CD4-positive, alpha-beta T cell treated with Interleukin-17A for 1 hour (primary cell): ENCODE results near the gene MORN5.

Source experiments
- DNase-seq: peaks from one replicate; pipeline ENCODE4 v3.0.0-alpha.2; 2020

The MORN5 gene

DNA sequence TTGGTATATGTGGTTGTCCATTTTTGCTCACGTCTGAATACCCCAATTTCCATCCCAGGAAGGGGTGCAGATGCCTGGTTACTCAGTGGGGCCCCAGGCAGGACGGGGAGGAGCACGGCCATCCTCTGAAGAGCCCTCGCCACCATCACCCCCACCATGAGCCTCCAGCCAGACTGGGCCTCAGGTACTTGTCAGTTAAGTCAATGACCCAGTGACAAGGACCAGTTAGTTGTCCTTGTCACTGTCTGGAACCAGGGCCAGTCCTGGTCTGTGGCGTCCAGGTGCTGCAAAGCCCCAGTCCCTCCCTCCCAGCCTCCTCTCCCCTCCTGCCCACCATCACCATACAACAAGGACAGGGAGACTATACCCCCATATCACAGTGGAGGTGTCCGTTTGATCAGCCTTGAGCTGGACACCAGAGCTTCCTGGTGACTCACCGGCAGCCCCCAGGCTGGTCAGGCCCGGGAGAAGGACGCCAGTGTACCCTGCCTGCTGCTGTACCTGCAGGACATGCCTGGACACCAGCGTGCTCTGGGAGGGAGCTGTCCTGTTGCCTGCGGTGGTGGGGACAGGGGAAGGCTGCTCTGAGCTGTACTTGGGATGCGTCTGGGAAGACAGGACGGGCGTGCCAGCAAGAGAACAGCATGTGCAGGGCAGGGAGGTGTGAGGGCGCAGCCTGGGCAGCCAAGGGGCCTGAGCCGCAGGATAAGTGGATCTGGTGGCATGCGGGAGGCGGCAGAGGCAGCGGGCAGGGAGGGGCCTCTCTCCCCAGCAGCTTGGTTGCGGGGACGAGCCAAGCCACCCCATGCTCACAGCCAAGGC lies 34.0 kb upstream of the MORN5 start:
- no peak for DNase-seq

DNA sequence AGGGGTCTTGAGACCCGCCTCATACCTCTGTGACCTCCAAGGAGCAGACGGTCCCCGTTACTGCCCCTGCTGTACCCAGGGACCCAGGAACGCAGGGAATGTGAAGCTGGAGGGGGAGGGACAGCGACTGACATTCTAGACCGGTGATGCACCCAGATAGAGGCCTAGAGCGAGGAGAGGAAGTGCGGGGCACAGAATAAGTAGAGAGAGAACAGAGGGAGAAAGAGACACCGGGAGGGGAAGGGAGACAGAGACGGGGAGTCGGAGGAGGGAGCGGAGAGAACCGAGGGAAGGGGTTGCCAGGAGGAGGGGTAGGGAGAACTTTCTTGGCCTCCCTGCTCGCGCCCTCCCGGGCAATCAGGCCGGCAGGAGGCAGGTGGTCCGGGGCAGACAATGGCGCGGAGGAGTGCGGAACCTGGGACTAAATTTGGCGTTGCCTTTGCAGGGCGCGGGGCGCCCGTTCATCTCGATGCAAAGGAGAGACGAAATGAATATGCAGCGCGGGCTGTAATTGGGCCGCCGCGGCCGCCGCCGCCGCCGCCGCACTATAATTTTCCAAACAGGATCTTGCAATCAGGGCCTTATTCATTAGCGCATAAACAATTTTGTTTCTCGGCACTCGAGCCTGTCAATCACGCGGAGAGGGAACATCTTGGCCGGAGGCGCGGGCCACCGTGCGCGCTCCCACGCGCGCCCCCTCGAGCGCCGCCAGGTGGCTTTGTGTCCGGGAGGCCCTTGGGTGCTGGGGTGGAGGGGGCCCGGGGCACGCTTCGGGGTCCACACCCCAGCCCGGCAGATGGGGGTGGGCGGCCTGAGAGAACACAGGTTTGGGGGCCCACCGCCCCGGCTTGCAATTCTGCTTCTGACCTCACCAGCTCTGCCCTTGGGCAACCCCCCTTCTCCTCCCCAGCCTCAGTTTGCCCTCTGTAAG lies 33.1 kb upstream of the MORN5 start:
- no peak for DNase-seq

DNA sequence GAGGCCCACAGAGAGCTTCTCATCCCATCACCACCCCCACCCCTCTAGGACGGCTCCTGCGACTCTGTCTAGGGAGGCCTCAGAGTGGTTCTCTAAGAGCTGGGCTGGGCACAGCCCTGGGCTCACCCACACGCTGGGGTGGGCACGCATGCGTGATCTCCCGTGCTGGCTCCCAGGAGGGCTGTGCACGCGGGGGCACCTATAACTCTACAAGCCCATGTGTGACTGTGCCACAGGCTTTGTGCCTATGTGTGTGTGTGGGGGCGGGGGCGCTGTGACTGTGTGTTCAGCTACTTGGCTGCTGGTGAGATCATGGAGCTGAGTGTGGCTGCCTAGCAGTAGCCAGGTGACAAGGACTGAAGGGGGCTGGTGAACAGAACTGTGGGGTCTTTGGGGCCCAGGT lies 32.3 kb upstream of the MORN5 start:
- DNase-seq = no peak

DNA sequence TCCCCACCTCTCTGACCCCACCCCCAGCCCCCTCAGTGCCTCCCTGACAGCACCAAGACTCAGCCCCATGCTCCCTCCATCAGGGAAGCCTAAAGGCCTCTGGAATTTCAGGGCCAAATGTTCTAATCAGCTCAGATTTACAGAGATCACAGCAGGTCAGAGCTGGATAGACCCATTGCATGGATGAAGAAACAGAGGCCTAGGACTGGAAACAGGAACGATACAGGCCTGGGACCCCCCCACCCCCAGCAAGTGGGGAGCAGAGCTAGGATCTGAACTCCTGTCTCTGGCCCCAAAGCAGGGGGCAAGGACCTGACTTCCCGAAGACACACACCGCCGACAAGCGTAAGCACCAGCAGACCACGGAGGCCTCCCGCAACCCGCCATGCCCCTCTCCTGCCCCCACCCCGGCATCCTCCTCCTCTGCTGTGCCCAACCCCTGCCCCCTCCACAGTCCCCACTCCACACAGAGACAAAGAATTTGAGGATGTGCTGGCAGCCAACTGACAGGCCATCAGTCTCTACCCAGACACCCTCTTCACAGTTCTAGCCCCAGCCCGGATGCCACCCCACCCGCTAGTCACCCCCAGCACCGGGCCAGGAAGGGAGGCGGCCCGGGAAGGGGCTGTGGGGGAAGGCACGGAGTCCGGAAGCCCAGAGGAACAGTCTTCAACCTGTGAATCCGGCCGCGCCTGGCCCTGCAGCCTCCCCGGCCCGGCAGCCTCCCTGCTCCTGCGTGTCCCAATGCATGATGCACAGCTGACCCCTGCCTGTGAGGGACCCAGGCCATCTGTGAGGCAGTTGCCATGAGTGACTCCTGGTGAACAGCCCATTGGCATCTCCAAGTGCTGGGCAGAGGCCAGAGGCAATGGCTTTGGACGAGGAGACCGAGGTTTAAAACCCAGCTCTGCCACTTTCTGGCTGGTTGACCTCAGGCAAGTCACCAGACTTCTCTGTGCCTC lies 31.4 kb upstream of the MORN5 start:
- DNase-seq = no peak

DNA sequence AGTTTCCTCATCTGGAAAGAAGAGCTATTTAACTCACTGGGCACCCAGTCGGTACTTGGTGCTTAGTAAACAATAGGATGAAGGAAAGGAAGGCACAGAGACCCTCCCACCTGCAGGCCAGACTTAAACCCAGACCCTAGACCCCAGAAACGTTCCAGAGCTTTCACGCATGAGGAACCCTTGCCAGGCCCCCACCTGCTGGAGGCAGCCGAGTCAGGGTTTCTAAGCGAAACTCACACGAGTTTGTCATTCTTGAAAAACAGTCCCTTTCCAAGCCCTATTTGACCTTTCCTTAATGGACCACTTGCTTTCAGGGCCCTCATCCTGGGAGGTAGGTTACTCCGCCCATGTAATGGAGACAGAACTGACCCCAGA lies 30.8 kb upstream of the MORN5 start:
- DNase-seq = no peak

DNA sequence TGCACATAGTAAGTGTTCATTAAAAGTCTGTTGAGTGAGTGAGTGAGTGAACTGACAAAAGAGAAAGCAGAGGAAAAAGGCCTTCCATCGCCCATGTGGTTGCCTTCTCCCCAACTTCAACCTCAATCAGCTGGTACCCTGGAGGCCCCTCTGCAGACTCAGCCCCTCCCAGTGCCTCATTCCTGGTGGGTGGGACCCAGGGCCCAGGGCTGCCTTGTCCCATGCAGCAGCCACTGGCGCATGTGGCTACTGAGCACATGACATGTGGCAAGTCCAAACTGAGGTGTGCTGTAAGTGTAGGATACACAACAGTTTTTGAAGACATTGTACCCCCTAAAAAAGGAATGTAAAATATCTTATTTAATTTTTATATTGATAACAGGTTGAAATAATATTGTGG lies 29.7 kb upstream of the MORN5 start:
- no peak for DNase-seq

DNA sequence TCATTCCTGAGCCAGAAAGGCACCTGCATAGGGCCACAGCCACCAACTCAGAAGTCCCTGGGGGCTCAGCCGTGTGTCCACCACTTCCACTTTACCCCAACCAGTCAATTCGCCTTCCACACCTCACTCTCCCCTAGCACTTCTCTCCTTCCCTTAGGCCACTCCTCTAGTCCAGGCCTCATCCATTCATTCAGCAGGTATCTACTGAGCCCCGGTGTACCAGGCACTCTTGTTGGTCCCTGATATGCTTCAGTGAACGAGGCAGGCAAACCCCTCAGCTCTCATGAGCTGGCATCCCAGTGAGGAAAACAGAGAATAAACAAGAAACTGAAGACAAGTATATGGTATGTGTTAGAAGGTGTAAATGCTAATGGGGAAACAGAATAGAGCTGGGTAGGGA lies 28.9 kb upstream of the MORN5 start:
- no peak for DNase-seq

DNA sequence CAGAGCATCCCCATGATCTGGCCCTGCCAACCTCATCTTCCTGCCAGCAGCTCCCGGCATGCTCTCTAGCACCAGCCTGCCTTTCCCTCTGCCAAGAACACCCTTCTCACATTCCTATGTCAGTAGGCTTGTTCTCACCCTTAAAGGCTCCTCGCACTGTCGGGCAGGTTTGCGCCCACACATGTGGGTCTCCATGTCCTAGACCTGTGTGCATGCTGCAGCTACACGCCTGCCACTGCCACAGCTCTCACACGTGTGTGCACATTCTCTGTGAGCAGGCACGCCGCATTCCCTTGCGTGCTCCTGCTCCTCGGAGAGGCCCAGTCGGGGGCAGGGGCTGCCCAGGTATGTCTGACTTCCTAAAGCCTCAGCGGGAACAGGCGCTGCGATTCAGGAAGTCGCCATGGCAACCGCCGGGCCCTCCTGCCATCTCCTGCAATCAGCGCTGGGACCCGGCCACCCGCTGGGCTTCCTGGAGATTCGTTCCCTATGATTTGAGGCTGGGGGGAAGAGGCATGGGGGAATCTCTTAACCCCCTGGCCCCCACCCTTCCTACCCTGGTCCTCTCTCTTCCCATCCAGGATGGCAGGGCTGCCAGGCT lies 28.2 kb upstream of the MORN5 start:
- DNase-seq = no peak

DNA sequence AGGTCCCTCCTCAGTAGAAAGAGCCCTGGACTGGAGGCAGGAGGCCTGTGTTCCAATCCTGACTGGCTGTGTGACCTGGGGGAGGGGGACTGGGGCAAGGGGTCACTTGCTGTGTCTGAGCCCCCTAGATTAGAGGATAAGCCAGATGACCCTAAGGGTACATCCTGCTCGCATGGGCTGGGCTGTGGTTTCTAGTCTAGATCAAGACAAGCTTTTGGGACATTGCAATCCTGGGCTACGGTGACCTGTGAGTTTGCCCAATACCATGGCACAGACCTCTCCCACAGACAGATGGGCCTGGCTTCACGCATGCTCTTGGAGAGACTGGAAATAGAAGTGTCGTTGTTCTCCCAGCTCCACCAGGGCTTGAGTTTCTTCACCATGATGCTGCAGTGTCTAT lies 27.2 kb upstream of the MORN5 start:
- DNase-seq = no peak

DNA sequence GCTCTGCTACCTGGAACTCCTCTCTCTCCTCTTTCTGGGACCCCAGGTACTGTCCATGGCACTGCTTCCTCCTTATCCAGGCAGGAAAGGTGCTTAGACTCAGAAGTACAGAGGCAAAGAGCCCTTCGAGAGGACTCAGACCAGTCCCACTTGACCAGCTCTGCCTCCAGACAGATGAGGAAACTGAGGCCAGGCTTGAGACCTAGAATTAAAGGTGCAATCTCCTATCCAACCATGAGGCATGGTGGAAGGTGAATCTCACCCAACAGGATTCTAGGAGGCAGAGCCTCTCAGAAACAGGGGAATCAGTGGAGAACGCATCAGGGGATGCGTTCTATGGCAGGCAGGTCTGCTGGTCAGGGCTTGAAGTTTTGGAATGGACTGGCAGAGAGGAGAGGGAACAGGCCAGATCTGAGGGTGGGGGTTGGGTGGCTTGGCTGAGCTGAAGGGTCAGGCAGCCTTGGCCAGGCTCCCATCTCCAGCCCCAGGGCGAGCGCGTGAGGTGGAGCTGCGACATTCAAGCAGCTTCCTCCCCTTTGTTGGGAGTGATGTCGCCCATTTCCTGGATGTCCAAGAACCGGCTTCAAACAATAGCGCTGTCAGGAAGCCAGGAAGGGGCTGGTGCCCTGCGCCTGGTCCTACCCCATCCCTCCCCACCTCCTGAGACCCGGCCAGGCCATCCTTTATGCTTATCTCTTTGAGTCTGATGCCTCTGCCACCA lies 26.3 kb upstream of the MORN5 start:
- DNase-seq = no peak

DNA sequence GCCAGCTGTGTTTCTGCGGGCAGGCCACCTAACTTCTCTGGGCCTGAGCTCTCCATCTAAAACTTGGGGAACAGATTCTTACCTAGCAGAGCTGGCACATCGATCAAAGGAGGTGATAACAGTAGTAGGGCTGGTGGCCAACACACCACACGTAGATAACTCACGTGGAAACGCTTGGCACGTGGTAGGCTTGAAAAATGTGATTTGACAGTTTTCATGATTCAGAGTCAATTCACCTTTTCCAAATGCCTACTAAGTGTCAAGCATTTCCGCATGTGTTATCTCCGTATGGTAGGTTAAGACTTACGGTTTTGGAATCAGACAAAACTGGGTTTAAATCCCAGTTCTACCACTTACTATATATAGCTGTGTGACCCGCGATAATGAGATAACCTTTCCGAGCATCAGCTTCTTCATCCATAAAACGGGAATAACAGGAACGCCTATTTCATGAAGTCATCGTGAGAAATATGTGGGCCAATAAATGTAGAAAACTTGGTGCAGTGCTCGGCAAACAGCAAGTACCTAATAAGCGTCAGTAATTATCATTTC lies 25.6 kb upstream of the MORN5 start:
- DNase-seq = no peak

DNA sequence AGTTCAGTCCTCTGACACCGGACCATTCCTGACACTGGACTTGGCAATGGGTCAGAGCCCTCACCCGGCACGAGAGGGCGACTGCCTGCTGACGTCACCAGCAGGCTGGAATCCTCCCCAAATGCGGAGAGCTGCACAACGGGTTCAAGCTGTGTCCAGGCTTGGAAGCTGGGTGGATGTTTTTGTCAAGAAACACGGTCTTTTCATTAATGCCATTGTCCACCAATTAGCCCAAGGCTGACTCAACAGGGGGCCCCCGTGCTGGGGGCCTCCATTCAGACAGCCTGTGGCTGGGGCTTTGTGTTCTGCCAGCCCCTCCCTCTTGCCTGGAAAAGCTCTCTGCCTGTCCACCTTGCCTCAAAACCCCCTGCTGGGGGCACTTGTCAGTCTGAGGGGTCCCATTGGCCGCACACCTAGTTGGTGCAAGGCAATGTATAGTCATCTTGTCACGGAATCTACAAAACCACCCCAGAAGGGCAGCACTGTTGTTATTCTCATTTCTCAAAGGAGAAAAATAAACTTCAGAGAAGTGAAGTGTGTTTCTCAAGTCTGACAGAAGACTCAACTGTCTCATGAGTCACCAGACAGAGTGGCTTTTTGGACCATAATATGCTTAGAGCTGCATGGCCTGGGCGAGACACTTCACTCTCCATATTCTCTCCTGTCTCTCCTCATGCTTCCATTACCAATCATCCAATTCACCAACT lies 24.7 kb upstream of the MORN5 start:
- no peak for DNase-seq

DNA sequence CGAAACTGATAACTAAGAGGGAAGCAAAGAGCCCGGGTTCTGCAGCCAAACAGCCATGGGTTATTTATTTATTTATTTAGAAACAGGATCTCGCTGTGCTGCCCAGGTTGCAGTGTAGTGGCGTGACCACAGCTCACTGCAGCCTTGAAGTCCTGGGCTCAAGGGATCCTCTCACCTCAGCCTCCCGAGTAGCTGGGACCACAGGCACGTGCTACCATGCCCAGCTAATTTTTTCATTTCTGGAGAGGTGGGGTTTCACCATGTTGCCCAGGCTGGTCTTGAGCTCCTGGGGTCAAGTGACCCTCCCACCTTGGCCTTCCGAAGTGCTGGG lies 24.2 kb upstream of the MORN5 start:
- DNase-seq = no peak

DNA sequence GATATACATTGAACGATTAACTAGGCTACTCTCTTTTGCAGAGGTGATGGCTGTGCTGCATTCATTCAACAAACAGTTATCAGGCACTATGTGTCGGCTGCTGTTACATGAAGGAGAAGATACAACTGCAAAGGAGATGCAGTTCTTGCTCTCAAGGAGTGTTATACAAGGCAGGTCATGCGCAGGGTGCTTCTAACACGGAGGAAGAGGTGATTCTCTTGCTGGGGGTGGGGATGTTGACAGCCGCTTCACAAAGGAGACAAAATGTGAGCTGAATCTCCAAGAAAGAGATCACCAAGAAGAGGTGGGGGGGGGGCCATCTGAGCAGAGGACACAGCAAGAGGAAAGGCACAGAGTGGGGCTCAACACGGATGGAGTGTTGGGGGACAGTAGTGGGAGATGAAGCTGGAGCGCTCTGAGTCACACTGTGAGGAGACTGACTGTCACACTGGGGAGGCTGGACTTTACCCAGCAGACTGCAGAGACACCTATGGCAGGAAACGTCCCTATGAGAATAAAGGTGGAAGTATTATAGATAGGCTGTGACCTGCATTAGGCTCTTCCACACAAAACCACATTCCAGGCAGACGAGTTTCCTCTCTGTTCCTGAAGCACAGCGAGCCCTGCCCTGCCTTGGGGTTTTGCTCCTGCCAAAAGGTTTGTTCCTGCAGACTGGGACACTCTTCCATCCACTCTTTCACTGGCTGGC lies 21.0 kb upstream of the MORN5 start:
- DNase-seq = no peak

DNA sequence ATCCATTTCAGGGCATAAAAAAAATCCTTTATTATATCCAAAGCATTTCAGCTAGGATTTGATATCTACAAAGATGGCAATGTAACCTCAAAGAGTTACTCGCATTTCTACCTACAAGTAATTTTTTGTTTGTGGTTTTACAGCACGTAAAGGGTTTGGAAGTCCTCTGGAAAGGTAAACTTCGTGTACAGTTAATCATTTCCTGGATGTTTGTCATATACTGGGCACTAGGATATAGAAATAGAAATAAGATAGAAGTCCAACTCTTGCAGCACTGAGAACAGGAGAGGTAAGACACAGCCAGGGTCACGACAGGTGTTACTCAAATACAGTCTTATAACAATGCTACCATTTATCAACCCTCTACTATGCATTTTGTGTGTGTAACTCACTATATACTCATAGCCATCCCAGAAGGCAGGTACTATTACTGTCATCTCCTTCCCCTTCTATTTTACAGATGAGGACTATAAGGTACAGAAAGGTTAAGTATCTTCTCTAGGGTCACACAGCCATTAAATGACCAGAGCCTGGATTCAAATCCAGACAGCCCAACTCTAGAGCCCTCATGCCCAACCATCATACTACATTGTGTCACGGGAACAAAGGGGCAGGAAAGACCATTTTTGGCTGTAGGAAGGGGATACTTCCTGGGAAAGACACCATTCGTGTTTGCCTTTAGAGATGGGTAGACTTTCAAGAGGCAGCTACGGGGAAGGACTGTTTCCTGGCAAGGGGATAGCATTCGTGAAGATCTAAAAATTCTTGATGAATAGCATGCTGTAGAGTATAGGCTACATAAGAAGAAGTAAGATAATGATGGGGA lies 19.1 kb upstream of the MORN5 start:
- no peak for DNase-seq

DNA sequence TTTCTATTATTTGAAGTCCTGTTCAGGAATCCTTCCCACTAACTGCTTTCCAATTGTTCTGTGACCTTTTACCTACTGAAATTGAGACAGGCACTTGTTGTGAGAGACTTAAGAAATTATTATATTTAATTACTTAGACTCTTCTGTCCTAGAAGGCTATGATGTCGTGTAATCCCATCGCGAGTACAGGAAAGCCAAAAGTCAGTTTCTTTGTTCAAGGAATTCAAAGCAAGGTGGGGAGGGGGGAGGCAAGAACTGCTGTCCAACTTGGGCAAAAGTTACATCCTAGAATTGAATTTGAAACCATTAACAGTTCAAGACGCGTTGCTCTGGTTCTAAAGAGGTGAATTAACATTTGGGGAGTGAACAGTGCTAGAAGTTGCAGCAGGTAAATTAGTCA lies 18.0 kb upstream of the MORN5 start:
- no peak for DNase-seq

DNA sequence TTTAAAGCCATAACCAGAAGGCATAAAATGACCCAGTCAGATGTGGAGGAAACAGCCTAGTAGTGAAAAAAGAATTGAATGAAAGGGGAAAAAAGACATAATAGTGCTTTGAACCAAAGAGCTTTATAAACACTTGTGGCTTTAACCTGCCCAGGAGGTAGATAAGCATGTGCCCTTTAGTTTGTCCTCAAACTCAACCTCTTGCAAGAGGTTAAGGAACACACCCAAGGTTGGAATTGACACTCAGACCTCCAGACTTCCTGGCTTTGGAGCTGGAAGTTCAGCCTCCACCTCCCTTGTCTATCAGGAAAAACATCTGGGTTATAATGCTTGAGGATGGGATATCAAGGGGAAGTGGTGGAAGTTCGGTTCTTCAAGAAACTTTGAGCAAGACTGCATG lies 16.4 kb upstream of the MORN5 start:
- no peak for DNase-seq

DNA sequence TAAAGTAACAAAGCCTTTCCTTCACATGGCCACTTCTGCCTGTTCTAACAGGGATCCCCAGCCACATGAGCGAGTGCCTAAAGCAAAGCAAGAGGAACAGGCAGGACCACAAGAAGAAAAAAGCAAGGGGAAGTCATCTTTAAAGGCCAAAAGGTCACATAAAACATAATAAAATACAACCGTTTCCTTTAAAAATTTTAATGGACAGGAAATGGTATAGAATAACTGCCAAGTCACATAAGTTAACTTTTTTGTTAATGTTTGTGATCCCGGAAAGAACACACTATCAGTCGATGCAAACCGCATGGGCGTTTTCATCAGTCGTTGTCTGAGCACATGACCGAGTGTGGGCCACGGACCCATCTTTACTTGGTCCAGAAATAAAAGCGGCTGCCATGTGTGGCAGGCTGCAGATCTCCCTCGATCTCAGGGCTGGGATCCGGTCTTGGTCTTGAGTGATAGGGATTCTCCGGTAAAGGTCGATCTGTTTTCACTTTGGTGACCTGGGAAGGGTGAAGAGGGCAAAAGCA lies 15.8 kb upstream of the MORN5 start:
- DNase-seq = no peak
